Adrenal gland (tissue), 5 donors: ENCODE data around the gene ELP1.

Experiments
- POLR2A ChIP-seq, 2 donors: fragments of 450-650 bp; IDR thresholded peaks; one replicate each; pipeline ENCODE4 v1.6.1; 2017; ENCODE audit warnings: antibody characterized with exemption in 2 of 2, mild to moderate bottlenecking in 2 of 2, moderate library complexity in 1 of 2
- TF ChIP-seq, protein P1 (sequence below), 6 experiments: fragments of 450-650 bp in 4 of 6; fragments of 200-600 bp in 2 of 6; sonication (generic) in 1 of 6; IDR thresholded peaks; 1 replicate in 5 of 6; 2 replicates in 1 of 6; pipeline versions ENCODE4 v1.5.1 to v1.8.0; 2016 to 2021; ENCODE audit warnings: antibody characterized with exemption in 6 of 6, mild to moderate bottlenecking in 2 of 6, moderate library complexity in 1 of 6
- donor health status: DM: no; HTN: no; CAD: no.

DNA sequence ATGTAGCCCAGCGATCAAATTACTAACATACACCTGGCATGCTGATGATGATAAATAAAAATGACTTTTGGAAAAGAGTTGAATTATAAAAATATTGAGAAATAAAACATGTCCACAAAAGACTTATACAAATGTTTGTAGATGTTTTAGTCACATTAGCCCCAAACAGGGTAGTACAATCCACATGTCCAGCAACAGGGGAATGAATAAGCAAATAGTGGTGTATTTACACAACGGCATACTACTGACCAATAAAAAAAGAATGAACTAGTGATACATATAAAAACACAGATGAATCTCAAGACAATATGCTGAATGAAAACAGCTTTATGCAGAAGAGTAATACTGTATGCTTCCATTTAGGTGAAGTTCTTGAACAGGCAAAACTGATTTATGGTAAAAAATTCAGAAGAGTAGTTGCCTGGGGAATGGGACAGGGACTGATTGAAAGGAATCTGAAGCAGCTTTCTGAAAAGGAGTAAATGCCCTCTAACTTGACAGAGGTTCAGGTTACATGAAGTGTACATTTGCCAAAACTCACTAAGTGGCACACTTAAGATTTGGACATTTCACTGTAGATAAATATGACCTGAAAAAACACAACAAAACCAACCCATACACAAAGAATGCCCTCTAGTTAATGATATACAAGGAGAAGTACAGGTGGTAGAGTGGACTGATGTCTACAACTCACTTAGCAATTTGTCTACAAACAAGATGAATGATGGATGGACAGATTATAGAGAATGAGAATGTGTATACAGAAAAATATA, 36.4 kb downstream of the ELP1 start:
- TF ChIP-seq, protein P1, sequence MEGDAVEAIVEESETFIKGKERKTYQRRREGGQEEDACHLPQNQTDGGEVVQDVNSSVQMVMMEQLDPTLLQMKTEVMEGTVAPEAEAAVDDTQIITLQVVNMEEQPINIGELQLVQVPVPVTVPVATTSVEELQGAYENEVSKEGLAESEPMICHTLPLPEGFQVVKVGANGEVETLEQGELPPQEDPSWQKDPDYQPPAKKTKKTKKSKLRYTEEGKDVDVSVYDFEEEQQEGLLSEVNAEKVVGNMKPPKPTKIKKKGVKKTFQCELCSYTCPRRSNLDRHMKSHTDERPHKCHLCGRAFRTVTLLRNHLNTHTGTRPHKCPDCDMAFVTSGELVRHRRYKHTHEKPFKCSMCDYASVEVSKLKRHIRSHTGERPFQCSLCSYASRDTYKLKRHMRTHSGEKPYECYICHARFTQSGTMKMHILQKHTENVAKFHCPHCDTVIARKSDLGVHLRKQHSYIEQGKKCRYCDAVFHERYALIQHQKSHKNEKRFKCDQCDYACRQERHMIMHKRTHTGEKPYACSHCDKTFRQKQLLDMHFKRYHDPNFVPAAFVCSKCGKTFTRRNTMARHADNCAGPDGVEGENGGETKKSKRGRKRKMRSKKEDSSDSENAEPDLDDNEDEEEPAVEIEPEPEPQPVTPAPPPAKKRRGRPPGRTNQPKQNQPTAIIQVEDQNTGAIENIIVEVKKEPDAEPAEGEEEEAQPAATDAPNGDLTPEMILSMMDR (IDR thresholded peaks at IDR 0.05): no peak
- no peak for TF ChIP-seq POLR2A (IDR thresholded peaks at IDR 0.05)
